HT-29 (cell line): Measurements from ENCODE around the gene GSTA4. TPM values are rescaled to one million over a fixed set of nuclear protein-coding genes. Genes with fewer than 3 reads are reported as not detected.

Experiments used
- total RNA-seq: library from RNA; depleted of rRNA; stranded (reverse); fragments of >200 nt; shearing (Covaris generic); gene quantifications from 2 replicates; pipeline ENCODE4 v1.2.3, GENCODE V29; 2014; rRNA removed

Gene GSTA4
- total RNA-seq, 1 experiment from 2014 or later, result 4.1 TPM

Other genes with a start within 250 kb of the GSTA4 start
- 0.18 TPM in 1 of 2 replicates, not detected in the other for gene GSTA2, start 231.8 kb downstream of the GSTA4 start, total RNA-seq
- not detected in 2 replicates for gene GSTA1, start 191.5 kb downstream of the GSTA4 start, total RNA-seq
- gene GSTA5, start 154.5 kb downstream of the GSTA4 start, total RNA-seq, result not detected in 2 replicates
- gene GSTA3, start 85.6 kb downstream of the GSTA4 start, total RNA-seq, result not detected in 2 replicates
- 3.8 and 4.4 TPM in 2 replicates for gene CILK1, start 66.5 kb upstream of the GSTA4 start, total RNA-seq
- gene FBXO9, start 70.1 kb upstream of the GSTA4 start, total RNA-seq, result 42.7 and 42.8 TPM in 2 replicates
- not detected in 2 replicates for gene GCM1, start 153.6 kb upstream of the GSTA4 start, total RNA-seq